ENCODE data around the gene PHLPP1. TPM values are rescaled to one million over a fixed set of nuclear protein-coding genes. Genes with fewer than 3 reads are reported as not detected.
A peak's percentile ranks its signal among the peaks of the same experiment; 100 is the strongest.

Gene PHLPP1
- total RNA-seq, 6 experiments from 2014 or later, result 4.5 to 7.9 (median 5.5) TPM

GRCh38 chr18:62758591-62758990 lies 43.2 kb downstream of the PHLPP1 start:
- no peak overlapping the region for H3K27ac Mint-ChIP-seq
- H3K9me3 Mint-ChIP-seq, result no peaks in the 10 kb centered on the region
- H3K36me3 Mint-ChIP-seq (ENCODE audit: low read depth), result no peaks in the 10 kb centered on the region; the same call in 1 of the 2 replicates
- no peak for TF ChIP-seq CTCF (IDR thresholded peaks at IDR 0.05)
- H3K4me1 Mint-ChIP-seq (ENCODE audit: low read depth), result peaks cover 35% of the 10 kb centered on the region
- no peaks in the 10 kb centered on the region for H3K27me3 Mint-ChIP-seq (ENCODE audit: insufficient read depth)
- no peak for DNase-seq
- H3K4me3 Mint-ChIP-seq, result no peak overlapping the region

DNA sequence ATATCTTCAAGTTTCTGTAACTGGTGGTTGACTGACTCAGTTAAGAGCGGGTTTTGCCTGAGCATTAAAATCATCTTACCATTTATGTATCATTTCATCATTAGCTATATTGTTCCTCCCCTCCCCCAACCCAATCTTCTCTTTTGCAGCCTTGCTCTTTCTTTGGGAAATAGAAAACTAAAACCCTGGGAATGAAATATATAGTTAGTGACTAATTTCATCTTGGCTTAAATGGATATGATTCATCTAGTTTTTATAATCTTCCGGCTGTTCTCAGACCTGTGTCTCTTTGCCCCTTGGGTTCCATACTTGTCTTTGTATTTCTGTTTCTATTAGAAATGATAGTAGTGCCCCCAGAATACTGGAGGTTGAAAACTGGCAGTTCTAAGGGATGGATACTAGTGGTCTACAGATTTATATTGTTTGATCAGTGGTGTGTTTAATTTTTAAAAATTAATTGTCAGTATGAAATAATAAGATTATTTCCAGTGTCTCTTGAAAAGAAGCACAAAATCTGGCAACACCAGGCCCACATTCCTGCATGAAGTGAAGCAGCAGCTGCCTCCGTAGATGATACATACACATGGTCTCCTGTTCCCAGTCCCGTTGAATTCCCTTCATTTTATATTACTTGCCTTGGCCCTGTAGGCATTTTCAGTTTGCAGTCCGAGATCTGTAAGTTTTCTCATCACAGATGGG lies 44.5 kb downstream of the PHLPP1 start:
- DNase-seq, result peak; percentile 26
- Mint-ChIP-seq H3K9me3 (no peaks in the 10 kb centered on the region), H3K4me3 (peak overlapping the region; percentile 36), H3K36me3 (ENCODE audit: low read depth) (no peaks in the 10 kb centered on the region; the same call in 1 of the 2 replicates), H3K27ac (peak overlapping the region; percentile 78), H3K4me1 (ENCODE audit: low read depth) (peaks cover 35% of the 10 kb centered on the region), H3K27me3 (ENCODE audit: insufficient read depth) (no peaks in the 10 kb centered on the region)
- no peak for TF ChIP-seq CTCF (IDR thresholded peaks at IDR 0.05)

DNA sequence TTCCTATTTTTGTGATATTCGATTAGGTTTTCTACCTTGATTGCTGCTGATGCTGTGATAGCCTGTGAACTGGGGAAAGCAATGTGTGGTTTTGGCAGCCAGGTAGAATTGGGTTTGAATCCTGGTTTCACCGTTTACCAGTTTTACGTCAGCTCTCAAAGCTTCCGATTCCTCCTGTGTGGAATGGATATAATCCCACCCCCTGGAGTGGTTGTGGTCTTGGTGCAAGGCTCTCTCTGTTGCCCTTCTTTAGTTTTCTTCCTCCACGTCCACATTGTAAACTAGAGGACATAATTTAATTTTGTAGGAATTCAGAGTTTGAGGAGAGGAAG lies 45.0 kb downstream of the PHLPP1 start:
- Mint-ChIP-seq H3K4me3 (peak overlapping the region; percentile 36), H3K4me1 (ENCODE audit: low read depth) (peaks cover 35% of the 10 kb centered on the region)
- no peak for TF ChIP-seq CTCF (IDR thresholded peaks at IDR 0.05)

GRCh38 chr18:62763101-62763521 lies 47.8 kb downstream of the PHLPP1 start:
- no peak for DNase-seq
- TF ChIP-seq CTCF (IDR thresholded peaks at IDR 0.05), result no peak
- Mint-ChIP-seq H3K4me3 (no peak overlapping the region), H3K4me1 (ENCODE audit: low read depth) (peaks cover 51% of the 10 kb centered on the region), H3K36me3 (ENCODE audit: low read depth) (no peaks in the 10 kb centered on the region; the same call in 1 of the 2 replicates), H3K9me3 (no peaks in the 10 kb centered on the region), H3K27me3 (ENCODE audit: insufficient read depth) (no peaks in the 10 kb centered on the region), H3K27ac (no peak overlapping the region)

More for the DNA sequence above, 45.0 kb downstream of the PHLPP1 start:
- Mint-ChIP-seq H3K36me3 (ENCODE audit: low read depth) (no peaks in the 10 kb centered on the region; the same call in 1 of the 2 replicates), H3K9me3 (no peaks in the 10 kb centered on the region), H3K27me3 (ENCODE audit: insufficient read depth) (no peaks in the 10 kb centered on the region), H3K27ac (peak overlapping the region; percentile 78)
- no peak for DNase-seq

DNA sequence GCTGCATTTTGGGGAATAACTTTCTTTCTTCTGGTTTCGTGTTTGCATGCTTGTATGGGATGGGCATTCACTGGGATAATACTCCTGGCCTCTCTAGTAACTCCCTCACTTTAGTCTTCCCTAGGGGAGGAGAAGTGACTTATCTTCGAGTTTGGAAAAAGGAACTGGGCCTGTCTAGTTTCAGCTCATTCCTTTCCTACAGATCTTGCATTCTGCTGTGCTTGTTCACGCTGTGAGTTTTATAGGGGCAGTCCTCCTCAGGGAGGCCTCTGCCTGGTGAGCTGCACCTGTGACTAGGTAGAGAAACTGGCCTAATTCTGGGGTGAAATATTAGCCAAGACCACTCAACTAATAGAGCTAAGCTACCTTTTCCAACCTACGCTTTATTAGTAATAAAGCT lies 50.9 kb downstream of the PHLPP1 start:
- no peak for DNase-seq
- H3K36me3 Mint-ChIP-seq (ENCODE audit: low read depth), result no peaks in the 10 kb centered on the region
- H3K4me1 Mint-ChIP-seq (ENCODE audit: low read depth), result peaks cover 37% of the 10 kb centered on the region
- H3K27me3 Mint-ChIP-seq (ENCODE audit: insufficient read depth), result no peaks in the 10 kb centered on the region
- no peak for TF ChIP-seq CTCF (IDR thresholded peaks at IDR 0.05)
- no peaks in the 10 kb centered on the region for H3K9me3 Mint-ChIP-seq
- no peak overlapping the region for H3K27ac Mint-ChIP-seq
- no peak overlapping the region for H3K4me3 Mint-ChIP-seq
